ENCODE results near the gene DPYSL5. TPM values are rescaled to one million over a fixed set of nuclear protein-coding genes. Genes with fewer than 3 reads are reported as not detected.

DPYSL5 gene
- total and polyA plus RNA-seq, 10 of the 15 experiments (the other 5 are each of a cell fraction or from before 2014, with no cell fraction given), result not detected

DNA sequence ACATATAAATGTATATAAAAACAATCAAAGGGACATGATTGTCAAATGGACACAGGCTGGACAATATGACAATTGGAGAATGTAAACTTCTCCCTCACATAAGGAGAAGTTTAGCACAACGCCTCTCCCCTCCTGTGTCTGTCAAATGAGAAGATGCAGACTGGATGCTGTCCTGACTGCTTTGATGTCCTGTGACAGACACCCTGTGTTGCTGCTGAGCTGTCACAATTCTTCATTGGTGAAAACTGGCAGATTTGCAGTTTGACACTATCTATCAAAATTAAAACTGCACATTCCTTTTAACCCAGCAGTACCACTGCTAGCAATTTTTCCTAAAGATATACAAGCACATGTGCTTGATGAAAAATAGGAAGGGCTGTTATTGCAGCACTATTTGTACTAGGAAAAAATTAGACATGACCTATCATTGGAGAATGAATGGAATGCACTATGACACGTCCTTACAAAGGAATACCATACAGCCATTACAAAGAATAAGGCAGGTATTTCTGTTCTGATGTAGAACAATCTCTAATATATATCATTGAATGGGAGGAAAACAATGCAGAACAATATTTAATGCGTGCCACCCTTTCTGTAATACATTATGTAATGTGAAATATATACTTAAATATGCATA, 12.4 kb downstream of the DPYSL5 start:
- no TSS peak for BruUV-seq (replicated peaks)
- Histone ChIP-seq H2AFZ (ENCODE audit: control insufficient read depth, low read depth, low read length) (no peak overlapping the region), H3K4me1 (ENCODE audit: control insufficient read depth, insufficient read depth, low read length) (no peaks in the 10 kb centered on the region), H3K79me2 (ENCODE audit: control insufficient read depth, insufficient read depth, low read length) (no peaks in the 10 kb centered on the region), H3K9ac (ENCODE audit: control insufficient read depth, insufficient read depth, low read length) (no peak overlapping the region), H3K4me3 (no peak overlapping the region), H3K9me3 (replicated peaks; ENCODE audit: control insufficient read depth, insufficient read depth, low read length) (no peaks in the 10 kb centered on the region), H4K20me1 (ENCODE audit: control insufficient read depth, insufficient read depth) (no peaks in the 10 kb centered on the region), H3K27me3 (replicated peaks in 1 of 2; ENCODE audit: control insufficient read depth in 2 of 2, insufficient read depth in 2 of 2, low read length in 1 of 2) (peaks cover 1 to 3% of the 10 kb centered on the region in 2 experiments; a peak in 3 of 4 replicates), H3K4me2 (ENCODE audit: control insufficient read depth, insufficient read depth) (no peak overlapping the region), H3K36me3 (ENCODE audit: control insufficient read depth in 2 of 2, insufficient read depth in 2 of 2, low read length in 1 of 2) (no peaks in the 10 kb centered on the region), H3K27ac (ENCODE audit: control insufficient read depth, insufficient read depth) (no peak overlapping the region)
- DNase-seq (ENCODE audit: low read depth, low spot score), result no peak
- in situ Hi-C loops (cut with MboI) (no loop called here), intact Hi-C loops (cut with micrococcal nuclease; ENCODE audit: unreplicated experiment) (no loop called here)
- WGBS (ENCODE audit: insufficient coverage, insufficient replicate concordance, low lambda C conversion rate, missing lambda C conversion rate), result 2% methylated on average over 3 of the region's 3 CpGs
- no peak for FAIRE-seq
- ChIA-PET POLR2A (no interaction called here), SMC1A (ENCODE audit: uncharacterized antibody, unreplicated experiment) (no interaction called here), RAD21 (ENCODE audit: unreplicated experiment) (interaction anchor here (2.6 kb wide), 1 partner anchor 14 kb away, joined by 5 read pairs; no protein-coding TSS in a partner anchor), CTCF (interaction anchor here (0.5 to 2.1 kb wide), 3 partner anchors 14 to 1594 kb away, joined by 3 to 10 read pairs (median 4); no protein-coding TSS in a partner anchor)
- TF ChIP-seq NBN (IDR thresholded peaks at IDR 0.05) (no peak), TARDBP (IDR thresholded peaks at IDR 0.05; ENCODE audit: borderline replicate concordance) (no peak), EED (IDR thresholded peaks at IDR 0.05; ENCODE audit: low read depth) (no peak), RCOR1 (conservative IDR thresholded peaks at IDR 0.05; ENCODE audit: low read depth, low read length) (no peak), BACH1 (IDR thresholded peaks at IDR 0.05; ENCODE audit: borderline replicate concordance) (no peak), ZNF274 (IDR thresholded peaks at IDR 0.05; ENCODE audit: insufficient read depth, insufficient read length) (no peak)
- TF ChIP-seq, protein P1, sequence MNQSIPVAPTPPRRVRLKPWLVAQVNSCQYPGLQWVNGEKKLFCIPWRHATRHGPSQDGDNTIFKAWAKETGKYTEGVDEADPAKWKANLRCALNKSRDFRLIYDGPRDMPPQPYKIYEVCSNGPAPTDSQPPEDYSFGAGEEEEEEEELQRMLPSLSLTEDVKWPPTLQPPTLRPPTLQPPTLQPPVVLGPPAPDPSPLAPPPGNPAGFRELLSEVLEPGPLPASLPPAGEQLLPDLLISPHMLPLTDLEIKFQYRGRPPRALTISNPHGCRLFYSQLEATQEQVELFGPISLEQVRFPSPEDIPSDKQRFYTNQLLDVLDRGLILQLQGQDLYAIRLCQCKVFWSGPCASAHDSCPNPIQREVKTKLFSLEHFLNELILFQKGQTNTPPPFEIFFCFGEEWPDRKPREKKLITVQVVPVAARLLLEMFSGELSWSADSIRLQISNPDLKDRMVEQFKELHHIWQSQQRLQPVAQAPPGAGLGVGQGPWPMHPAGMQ (IDR thresholded peaks at IDR 0.05; ENCODE audit: borderline replicate concordance), result no peak
- TF ChIP-seq, protein P2, sequence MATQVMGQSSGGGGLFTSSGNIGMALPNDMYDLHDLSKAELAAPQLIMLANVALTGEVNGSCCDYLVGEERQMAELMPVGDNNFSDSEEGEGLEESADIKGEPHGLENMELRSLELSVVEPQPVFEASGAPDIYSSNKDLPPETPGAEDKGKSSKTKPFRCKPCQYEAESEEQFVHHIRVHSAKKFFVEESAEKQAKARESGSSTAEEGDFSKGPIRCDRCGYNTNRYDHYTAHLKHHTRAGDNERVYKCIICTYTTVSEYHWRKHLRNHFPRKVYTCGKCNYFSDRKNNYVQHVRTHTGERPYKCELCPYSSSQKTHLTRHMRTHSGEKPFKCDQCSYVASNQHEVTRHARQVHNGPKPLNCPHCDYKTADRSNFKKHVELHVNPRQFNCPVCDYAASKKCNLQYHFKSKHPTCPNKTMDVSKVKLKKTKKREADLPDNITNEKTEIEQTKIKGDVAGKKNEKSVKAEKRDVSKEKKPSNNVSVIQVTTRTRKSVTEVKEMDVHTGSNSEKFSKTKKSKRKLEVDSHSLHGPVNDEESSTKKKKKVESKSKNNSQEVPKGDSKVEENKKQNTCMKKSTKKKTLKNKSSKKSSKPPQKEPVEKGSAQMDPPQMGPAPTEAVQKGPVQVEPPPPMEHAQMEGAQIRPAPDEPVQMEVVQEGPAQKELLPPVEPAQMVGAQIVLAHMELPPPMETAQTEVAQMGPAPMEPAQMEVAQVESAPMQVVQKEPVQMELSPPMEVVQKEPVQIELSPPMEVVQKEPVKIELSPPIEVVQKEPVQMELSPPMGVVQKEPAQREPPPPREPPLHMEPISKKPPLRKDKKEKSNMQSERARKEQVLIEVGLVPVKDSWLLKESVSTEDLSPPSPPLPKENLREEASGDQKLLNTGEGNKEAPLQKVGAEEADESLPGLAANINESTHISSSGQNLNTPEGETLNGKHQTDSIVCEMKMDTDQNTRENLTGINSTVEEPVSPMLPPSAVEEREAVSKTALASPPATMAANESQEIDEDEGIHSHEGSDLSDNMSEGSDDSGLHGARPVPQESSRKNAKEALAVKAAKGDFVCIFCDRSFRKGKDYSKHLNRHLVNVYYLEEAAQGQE (IDR thresholded peaks at IDR 0.05; ENCODE audit: low read depth, low read length), result no peak
- TF ChIP-seq, protein P3, sequence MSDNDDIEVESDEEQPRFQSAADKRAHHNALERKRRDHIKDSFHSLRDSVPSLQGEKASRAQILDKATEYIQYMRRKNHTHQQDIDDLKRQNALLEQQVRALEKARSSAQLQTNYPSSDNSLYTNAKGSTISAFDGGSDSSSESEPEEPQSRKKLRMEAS (IDR thresholded peaks at IDR 0.05; ENCODE audit: low read depth, low read length), result no peak
- TF ChIP-seq, protein P4, sequence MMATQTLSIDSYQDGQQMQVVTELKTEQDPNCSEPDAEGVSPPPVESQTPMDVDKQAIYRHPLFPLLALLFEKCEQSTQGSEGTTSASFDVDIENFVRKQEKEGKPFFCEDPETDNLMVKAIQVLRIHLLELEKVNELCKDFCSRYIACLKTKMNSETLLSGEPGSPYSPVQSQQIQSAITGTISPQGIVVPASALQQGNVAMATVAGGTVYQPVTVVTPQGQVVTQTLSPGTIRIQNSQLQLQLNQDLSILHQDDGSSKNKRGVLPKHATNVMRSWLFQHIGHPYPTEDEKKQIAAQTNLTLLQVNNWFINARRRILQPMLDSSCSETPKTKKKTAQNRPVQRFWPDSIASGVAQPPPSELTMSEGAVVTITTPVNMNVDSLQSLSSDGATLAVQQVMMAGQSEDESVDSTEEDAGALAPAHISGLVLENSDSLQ (IDR thresholded peaks at IDR 0.05), result no peak
- ATAC-seq, result no peak

Data from GM12878 (cell line).